AG10803 (cell line): ENCODE data around the gene NAALADL2.
"Not testable (repeated sequence)": the region's sequence is repeated elsewhere in the genome, so short reads cannot be mapped to it uniquely, and the experiment has no call there.

ENCODE experiments used
- DNase-seq: peaks from one replicate; pipeline ENCODE4 v3.0.0; 2010; ENCODE audit warnings: low read depth
- H3K4me3 ChIP-seq: 2 replicates; pipeline ENCODE4 v1.5.1; 2011; ENCODE audit warnings: mild to moderate bottlenecking, low read length, control low read depth
- CTCF ChIP-seq: conservative IDR thresholded peaks from 2 replicates; pipeline ENCODE4 v1.5.1; 2011; ENCODE audit warnings: mild to moderate bottlenecking, low read length, control low read depth, inconsistent platforms

The NAALADL2 gene

GRCh38 chr3:175608911-175609310, 749.8 kb downstream of the NAALADL2 start:
- DNase-seq: no peak

GRCh38 chr3:175612487-175613196, 753.5 kb downstream of the NAALADL2 start:
- no peak for TF ChIP-seq CTCF
- no peak for DNase-seq
- H3K4me3 ChIP-seq: no peak overlapping the region

More at GRCh38 chr3:175608911-175609310, 749.8 kb downstream of the NAALADL2 start:
- TF ChIP-seq CTCF: no peak
- H3K4me3 ChIP-seq: no peak overlapping the region

- DNase-seq, H3K4me3 ChIP-seq: not testable (repeated sequence)
Measured at GRCh38 chr3:175614107-175614506, 755.0 kb downstream of the NAALADL2 start.

GRCh38 chr3:175617247-175617646, 758.1 kb downstream of the NAALADL2 start:
- no peak overlapping the region for H3K4me3 ChIP-seq
- TF ChIP-seq CTCF: no peak
- no peak for DNase-seq

DNA sequence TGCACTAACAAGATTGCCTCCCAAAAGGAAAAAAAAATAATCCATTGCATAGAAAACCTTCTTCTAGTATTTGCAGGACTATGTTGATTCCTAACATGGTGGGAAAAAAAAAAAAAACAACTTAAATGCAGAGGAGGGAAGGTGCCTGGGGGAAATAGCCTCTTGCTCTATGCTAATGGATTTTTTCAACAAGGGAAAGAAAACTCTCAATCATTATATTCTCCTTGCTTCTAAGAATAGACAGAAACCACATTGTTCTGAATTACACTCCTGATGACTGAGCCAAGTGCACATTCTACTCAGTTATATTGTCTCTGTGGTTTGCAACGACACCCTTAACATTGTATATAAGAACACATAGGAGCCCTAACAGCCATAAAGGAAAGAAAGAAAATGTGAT, 760.2 kb downstream of the NAALADL2 start:
- no peak for DNase-seq
- TF ChIP-seq CTCF: no peak

GRCh38 chr3:175620093-175620492, 761.0 kb downstream of the NAALADL2 start:
- no peak for DNase-seq
- TF ChIP-seq CTCF: no peak
- no peak overlapping the region for H3K4me3 ChIP-seq

More for the DNA sequence above, 760.2 kb downstream of the NAALADL2 start:
- no peak overlapping the region for H3K4me3 ChIP-seq

GRCh38 chr3:175620532-175620931, 761.4 kb downstream of the NAALADL2 start:
- no peak overlapping the region for H3K4me3 ChIP-seq
- no peak for TF ChIP-seq CTCF
- DNase-seq: no peak

DNA sequence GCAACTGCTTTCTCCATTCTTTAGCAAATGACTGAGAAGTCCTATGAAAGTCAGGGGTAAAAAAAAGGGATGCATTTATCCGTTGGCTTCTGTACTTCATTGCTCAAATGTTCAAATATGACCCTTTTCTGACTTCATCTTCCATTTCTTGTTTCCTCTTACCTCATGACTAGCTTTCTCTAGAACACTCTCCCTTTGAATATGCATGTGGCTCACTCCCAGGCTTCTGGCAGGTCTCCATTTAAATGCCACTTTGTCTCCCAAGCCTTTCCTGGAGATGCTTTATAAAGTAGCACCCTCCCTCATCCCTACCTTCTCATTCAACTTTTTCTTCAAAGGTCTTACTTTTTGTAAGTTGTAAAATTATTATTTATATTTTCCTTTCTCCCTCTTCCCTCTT, 781.8 kb downstream of the NAALADL2 start:
- no peak overlapping the region for H3K4me3 ChIP-seq
- DNase-seq: no peak
- TF ChIP-seq CTCF: no peak
